Measurements from ENCODE around the gene FBXO22. TPM values are rescaled to one million over a fixed set of nuclear protein-coding genes. Genes with fewer than 3 reads are reported as not detected.

Gene FBXO22
- total and polyA plus RNA-seq, 10 of the 15 experiments (the other 5 are each of a cell fraction or from before 2014, with no cell fraction given): 15.2 to 110 (median 42.8) TPM

DNA sequence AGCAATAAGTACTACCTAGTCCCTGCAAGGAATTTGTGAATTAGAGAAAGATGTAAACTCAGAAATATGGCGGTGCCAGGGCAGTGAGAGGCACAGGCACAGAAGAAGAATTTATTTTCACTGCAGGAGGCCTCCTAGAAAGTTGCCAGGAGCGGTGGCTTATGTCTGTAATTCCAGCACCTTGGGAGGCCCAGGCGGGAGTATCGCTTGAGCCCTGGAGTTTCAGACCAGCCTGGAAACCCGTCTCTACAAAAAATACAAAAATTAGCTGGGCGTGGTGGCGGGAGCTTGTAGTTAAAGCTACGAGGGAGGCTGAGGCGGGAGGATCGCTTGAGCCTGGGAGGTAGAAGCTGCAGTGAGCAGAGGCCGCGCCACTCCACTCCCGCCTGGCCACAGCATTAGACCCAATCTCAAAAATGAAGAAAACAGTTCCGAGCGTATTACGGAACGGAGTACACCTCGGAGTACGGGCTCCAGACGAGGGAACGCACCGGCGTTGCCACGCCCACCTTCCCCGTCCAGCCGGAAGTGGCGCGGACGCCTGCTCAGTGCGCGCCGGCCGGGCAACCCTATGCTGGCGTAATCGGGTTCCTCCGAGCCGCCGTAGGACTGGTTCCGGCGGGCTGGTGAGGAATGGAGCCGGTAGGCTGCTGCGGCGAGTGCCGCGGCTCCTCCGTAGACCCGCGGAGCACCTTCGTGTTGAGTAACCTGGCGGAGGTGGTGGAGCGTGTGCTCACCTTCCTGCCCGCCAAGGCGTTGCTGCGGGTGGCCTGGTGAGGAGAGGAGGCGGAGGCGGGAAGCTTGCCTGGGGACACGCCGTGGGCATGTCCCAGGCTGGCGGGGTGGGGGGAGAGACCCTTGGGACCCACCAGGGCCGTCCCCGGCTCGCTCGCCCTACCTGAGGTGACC is at the start of gene FBXO22 (continued):
- TF ChIP-seq PAX5 (IDR thresholded peaks at IDR 0.05; ENCODE audit: borderline replicate concordance, low read depth, low read length) (peak; percentile 33; the same call in 1 of the 2 replicates), KLF5 (IDR thresholded peaks at IDR 0.05; ENCODE audit: partially characterized antibody) (no peak), NR2C2 (IDR thresholded peaks at IDR 0.05; ENCODE audit: borderline replicate concordance, control insufficient read depth, insufficient read length, low read depth) (no peak), NFIC (IDR thresholded peaks at IDR 0.05; ENCODE audit: low read depth, low read length) (no peak), JUND (IDR thresholded peaks at IDR 0.05; ENCODE audit: low read depth, low read length) (no peak), NR2F1 (conservative IDR thresholded peaks at IDR 0.05) (no peak; the same call in 1 of the 2 replicates), SMC3 (IDR thresholded peaks at IDR 0.05; ENCODE audit: borderline replicate concordance, low read length) (no peak), TARDBP (IDR thresholded peaks at IDR 0.05; ENCODE audit: borderline replicate concordance) (0 out of 2 replicates have a peak, but pooled peaks have one; percentile 46), STAT1 (conservative IDR thresholded peaks at IDR 0.05) (peak; percentile 85; the same call in 1 of the 2 replicates), MTA2 (IDR thresholded peaks at IDR 0.05; ENCODE audit: low read depth) (no peak), SREBF1 (IDR thresholded peaks at IDR 0.05; ENCODE audit: low read length) (no peak), CHD4 (IDR thresholded peaks at IDR 0.05) (no peak), YBX1 (IDR thresholded peaks at IDR 0.05) (no peak), POLR2A (IDR thresholded peaks at IDR 0.05; ENCODE audit: low read depth, low read length) (peak; percentile 92), SMAD1 (IDR thresholded peaks at IDR 0.05; ENCODE audit: low read depth, partially characterized antibody) (no peak), SIX5 (IDR thresholded peaks at IDR 0.05; ENCODE audit: low read depth, low read length, severe bottlenecking) (peak; percentile 52), TCF7 (IDR thresholded peaks at IDR 0.05; ENCODE audit: borderline replicate concordance) (0 out of 2 replicates have a peak, but pooled peaks have one; percentile 34)
- TF ChIP-seq, protein P1, sequence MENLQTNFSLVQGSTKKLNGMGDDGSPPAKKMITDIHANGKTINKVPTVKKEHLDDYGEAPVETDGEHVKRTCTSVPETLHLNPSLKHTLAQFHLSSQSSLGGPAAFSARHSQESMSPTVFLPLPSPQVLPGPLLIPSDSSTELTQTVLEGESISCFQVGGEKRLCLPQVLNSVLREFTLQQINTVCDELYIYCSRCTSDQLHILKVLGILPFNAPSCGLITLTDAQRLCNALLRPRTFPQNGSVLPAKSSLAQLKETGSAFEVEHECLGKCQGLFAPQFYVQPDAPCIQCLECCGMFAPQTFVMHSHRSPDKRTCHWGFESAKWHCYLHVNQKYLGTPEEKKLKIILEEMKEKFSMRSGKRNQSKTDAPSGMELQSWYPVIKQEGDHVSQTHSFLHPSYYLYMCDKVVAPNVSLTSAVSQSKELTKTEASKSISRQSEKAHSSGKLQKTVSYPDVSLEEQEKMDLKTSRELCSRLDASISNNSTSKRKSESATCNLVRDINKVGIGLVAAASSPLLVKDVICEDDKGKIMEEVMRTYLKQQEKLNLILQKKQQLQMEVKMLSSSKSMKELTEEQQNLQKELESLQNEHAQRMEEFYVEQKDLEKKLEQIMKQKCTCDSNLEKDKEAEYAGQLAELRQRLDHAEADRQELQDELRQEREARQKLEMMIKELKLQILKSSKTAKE (IDR thresholded peaks at IDR 0.05; ENCODE audit: low read depth, poor library complexity, severe bottlenecking): peak; percentile 22
- TF ChIP-seq, protein P2, sequence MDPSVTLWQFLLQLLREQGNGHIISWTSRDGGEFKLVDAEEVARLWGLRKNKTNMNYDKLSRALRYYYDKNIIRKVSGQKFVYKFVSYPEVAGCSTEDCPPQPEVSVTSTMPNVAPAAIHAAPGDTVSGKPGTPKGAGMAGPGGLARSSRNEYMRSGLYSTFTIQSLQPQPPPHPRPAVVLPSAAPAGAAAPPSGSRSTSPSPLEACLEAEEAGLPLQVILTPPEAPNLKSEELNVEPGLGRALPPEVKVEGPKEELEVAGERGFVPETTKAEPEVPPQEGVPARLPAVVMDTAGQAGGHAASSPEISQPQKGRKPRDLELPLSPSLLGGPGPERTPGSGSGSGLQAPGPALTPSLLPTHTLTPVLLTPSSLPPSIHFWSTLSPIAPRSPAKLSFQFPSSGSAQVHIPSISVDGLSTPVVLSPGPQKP (IDR thresholded peaks at IDR 0.05; ENCODE audit: low read depth, low read length): peak; percentile 94
- TF ChIP-seq, protein P3, sequence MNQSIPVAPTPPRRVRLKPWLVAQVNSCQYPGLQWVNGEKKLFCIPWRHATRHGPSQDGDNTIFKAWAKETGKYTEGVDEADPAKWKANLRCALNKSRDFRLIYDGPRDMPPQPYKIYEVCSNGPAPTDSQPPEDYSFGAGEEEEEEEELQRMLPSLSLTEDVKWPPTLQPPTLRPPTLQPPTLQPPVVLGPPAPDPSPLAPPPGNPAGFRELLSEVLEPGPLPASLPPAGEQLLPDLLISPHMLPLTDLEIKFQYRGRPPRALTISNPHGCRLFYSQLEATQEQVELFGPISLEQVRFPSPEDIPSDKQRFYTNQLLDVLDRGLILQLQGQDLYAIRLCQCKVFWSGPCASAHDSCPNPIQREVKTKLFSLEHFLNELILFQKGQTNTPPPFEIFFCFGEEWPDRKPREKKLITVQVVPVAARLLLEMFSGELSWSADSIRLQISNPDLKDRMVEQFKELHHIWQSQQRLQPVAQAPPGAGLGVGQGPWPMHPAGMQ (IDR thresholded peaks at IDR 0.05; ENCODE audit: borderline replicate concordance): no peak
- TF ChIP-seq, protein P4, sequence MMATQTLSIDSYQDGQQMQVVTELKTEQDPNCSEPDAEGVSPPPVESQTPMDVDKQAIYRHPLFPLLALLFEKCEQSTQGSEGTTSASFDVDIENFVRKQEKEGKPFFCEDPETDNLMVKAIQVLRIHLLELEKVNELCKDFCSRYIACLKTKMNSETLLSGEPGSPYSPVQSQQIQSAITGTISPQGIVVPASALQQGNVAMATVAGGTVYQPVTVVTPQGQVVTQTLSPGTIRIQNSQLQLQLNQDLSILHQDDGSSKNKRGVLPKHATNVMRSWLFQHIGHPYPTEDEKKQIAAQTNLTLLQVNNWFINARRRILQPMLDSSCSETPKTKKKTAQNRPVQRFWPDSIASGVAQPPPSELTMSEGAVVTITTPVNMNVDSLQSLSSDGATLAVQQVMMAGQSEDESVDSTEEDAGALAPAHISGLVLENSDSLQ (IDR thresholded peaks at IDR 0.05): no peak
- TF ChIP-seq, protein P5, sequence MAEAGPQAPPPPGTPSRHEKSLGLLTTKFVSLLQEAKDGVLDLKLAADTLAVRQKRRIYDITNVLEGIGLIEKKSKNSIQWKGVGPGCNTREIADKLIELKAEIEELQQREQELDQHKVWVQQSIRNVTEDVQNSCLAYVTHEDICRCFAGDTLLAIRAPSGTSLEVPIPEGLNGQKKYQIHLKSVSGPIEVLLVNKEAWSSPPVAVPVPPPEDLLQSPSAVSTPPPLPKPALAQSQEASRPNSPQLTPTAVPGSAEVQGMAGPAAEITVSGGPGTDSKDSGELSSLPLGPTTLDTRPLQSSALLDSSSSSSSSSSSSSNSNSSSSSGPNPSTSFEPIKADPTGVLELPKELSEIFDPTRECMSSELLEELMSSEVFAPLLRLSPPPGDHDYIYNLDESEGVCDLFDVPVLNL (IDR thresholded peaks at IDR 0.05; ENCODE audit: low read depth, low read length): no peak
- TF ChIP-seq, protein P6, sequence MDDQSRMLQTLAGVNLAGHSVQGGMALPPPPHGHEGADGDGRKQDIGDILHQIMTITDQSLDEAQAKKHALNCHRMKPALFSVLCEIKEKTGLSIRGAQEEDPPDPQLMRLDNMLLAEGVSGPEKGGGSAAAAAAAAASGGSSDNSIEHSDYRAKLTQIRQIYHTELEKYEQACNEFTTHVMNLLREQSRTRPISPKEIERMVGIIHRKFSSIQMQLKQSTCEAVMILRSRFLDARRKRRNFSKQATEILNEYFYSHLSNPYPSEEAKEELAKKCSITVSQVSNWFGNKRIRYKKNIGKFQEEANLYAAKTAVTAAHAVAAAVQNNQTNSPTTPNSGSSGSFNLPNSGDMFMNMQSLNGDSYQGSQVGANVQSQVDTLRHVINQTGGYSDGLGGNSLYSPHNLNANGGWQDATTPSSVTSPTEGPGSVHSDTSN (IDR thresholded peaks at IDR 0.05; ENCODE audit: insufficient replicate concordance, low read depth, low read length): no peak
